Brain microvascular endothelial cell (primary cell): Measurements from ENCODE around the gene KRTAP12-1.

Source experiments
- DNase-seq: peaks from one replicate; pipeline ENCODE4 v3.0.0-alpha.2; 2020
- H3K27ac ChIP-seq: fragments of 250-450 bp; sonication (Bioruptor Pico); 2 replicates; pipeline ENCODE4 v1.5.1; 2020; ENCODE audit warnings: mild to moderate bottlenecking, moderate library complexity
- H3K27me3 ChIP-seq: fragments of 250-450 bp; sonication (Bioruptor Pico); replicated peaks from 2 replicates; pipeline ENCODE4 v1.5.1; 2020; ENCODE audit warnings: mild to moderate bottlenecking
- H3K36me3 ChIP-seq: fragments of 250-450 bp; sonication (Bioruptor Pico); replicated peaks from 2 replicates; pipeline ENCODE4 v1.5.1; 2020; ENCODE audit warnings: mild to moderate bottlenecking
- H3K4me3 ChIP-seq: 2 replicates; pipeline ENCODE4 v1.5.1; 2011; ENCODE audit warnings: low read depth, mild to moderate bottlenecking, control low read depth, low read length, moderate library complexity
- CTCF ChIP-seq: IDR thresholded peaks from 2 replicates; pipeline ENCODE4 v1.5.1; 2011; ENCODE audit warnings: low read depth, mild to moderate bottlenecking, moderate library complexity, low read length, control low read depth, inconsistent platforms; ENCODE audit errors: missing control alignments
- in situ Hi-C: cut with HindIII; loops from 2 replicates; pipeline ENCODE4 v1.10.0; 2017; ENCODE audit warnings: low sequenced_read_pairs, low pct_ligation_motif_present

The KRTAP12-1 gene

DNA sequence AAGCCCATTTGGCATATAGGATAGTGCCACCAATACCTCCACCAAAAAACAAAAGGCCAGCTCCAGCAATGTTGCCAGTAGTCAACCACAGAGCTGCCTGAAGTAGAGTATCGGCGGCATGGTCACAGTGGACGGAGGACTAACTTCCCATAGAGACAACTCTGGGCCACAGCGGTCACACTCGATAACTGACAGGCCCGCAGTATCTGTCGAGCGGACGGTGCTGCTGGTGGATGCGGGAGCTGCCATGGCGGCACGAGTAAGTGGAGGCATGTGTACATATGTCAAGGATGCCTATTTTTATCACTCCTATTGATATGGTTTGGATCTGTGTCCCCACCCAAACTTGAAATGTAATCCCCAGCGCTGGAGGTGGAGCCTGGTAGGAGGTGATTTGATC is 4.1 kb downstream of the KRTAP12-1 start:
- in situ Hi-C loops = no loop called here

DNA sequence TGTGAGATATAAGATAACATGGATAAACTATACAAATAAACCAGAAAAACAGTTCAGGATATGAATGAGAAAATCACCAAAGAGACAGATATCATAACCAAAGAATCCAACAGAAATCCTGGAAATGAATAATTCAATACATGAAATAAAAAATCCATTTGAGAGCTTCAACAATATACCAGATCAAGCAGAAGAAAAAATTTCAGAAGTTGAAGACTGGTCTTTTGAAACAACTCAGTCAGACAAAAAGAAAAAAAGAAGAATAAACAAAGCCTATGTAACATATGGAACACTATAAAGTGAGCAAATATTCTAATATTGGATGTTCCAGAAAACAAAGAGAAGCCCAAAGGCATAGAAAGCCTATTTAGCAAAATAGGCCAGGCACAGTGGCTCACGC is 10.1 kb downstream of the KRTAP12-1 start:
- no peak for DNase-seq
- Histone ChIP-seq H3K27me3 (no peaks in the 10 kb centered on the region), H3K27ac (no peak overlapping the region), H3K4me3 (no peak overlapping the region), H3K36me3 (no peaks in the 10 kb centered on the region)
- TF ChIP-seq CTCF = no peak
- in situ Hi-C loops = no loop called here

More for the DNA sequence above, 4.1 kb downstream of the KRTAP12-1 start:
- Histone ChIP-seq H3K27ac (no peak overlapping the region), H3K27me3 (no peaks in the 10 kb centered on the region), H3K36me3 (no peaks in the 10 kb centered on the region), H3K4me3 (no peak overlapping the region)
- no peak for DNase-seq
- no peak for TF ChIP-seq CTCF

DNA sequence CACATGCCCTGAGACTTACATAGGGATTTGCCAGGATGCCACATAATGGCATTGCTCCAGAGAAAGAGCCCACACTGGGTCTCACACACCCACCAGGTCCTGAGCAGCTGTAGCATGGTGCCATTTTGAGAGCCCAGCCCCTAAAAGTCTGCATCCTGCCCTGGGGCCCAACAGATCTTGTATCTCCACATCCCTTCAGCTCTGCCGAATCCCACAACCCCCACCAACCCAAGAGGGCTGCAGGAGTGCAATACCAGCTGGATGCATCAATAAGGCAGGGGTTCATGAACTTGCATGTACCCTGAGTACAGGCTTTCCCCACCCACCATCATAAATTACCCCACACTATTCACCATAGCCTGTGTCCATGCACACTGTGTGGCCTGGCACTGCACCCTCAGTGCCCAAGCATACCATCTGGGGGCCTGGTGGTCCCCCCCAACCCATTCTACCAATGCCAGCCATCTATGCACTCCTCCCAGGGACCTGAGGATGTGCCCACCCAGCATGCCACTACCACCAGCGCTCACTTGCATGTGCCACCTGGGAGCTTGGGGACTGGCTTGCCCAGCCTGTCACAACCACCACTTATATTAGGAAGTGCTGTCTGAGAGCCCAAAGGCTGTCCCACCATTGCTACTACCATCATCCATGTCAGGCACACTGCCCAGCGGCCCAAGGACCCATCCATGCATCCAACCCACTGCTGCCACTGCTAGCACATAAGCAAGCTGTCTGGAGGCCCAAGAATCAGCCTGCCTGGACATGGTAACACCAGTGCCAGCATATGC is 11.1 kb downstream of the KRTAP12-1 start:
- Histone ChIP-seq H3K27me3 (no peaks in the 10 kb centered on the region), H3K36me3 (no peaks in the 10 kb centered on the region), H3K4me3 (no peak overlapping the region), H3K27ac (no peak overlapping the region)
- TF ChIP-seq CTCF = no peak
- no peak for DNase-seq
- in situ Hi-C loops = no loop called here

- no peak overlapping the region for H3K4me3 ChIP-seq
- no peaks in the 10 kb centered on the region for H3K27me3 ChIP-seq
- no peaks in the 10 kb centered on the region for H3K36me3 ChIP-seq
- H3K27ac ChIP-seq = no peak overlapping the region
- DNase-seq = no peak
- in situ Hi-C loops = no loop called here
- TF ChIP-seq CTCF = no peak
Measured at GRCh38 chr21:44667612-44668011, 14.4 kb downstream of the KRTAP12-1 start.

DNA sequence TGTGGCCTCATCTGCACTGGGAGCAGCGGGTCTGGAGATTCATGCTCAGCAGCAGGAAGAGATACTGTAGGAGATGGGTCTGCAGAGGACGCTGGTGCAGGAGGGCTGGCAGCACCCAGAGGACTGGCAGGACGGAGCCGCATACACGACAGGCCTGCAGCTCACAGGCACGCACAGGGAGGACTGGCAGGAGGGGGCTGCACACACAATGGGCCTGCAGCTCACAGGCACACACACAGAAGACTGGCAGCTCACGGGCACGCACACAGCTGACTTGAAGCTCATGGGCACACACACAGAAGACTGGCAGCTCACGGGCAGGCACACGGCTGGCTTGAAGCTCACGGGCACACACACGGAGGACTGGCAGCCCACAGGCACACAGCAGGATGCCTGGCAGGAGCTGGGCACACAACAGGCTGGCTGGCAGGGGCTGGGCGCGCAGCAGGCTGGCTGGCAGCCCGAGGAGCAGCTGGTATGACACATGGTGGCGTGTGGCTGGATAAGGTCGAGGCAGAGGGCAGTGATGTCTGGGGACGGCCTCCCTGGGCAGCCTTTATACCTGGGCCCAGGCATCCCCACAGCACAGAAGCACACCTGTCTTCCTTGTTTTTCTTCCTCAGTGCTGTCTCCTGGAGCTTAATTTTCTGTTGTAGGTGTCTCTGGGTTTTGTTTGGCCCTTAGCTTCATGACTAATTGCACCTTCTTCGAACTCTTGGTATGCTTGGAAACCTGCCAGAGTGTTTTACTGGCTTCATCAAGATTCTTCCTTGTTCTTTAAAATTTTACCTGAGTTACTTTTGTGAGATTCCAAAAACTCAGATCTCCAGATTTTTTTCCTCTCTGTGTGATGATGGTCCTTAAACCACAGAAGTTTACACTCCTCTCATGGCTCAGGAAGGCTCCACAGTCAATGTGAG is 15.3 kb downstream of the KRTAP12-1 start, which contains the start of gene KRTAP12-2:
TSS of gene KRTAP12-2 (minus strand) at position 527 of the 920 bp plus-strand sequence. CDS start at position 486, 41 bp downstream.
- no peak within 1 kb of the TSS for H3K27ac ChIP-seq
- no peak within 1 kb of the TSS for H3K4me3 ChIP-seq
- TF ChIP-seq CTCF = no peak
- no peaks in the 10 kb centered on the region for H3K36me3 ChIP-seq
- no peaks in the 10 kb centered on the region for H3K27me3 ChIP-seq
- no peak for DNase-seq
- in situ Hi-C loops = no loop called here
